Right lobe of liver (tissue), 6 donors: ENCODE results near the gene BID. TPM values are rescaled to one million over a fixed set of nuclear protein-coding genes. Genes with fewer than 3 reads are reported as not detected.

Source experiments
- ATAC-seq, 4 donors: fragments of 200-7000 bp; cut with Tn5 transposase; one replicate each; pipeline ENCODE4 v1.9.1; 2020; ENCODE audit warnings: mild to moderate bottlenecking in 4 of 4, moderate library complexity in 4 of 4
- DNase-seq, 3 donors: peaks; one replicate each; pipeline ENCODE4 v3.0.0-alpha.2; 2020
- H3K27ac ChIP-seq, 3 donors: fragments of 200-600 bp; one replicate each; pipeline ENCODE4 v1.8.0; 2022
- H3K27me3 ChIP-seq, 2 donors: fragments of 200-600 bp; one replicate each; pipeline ENCODE4 v1.8.0; 2022
- H3K36me3 ChIP-seq, 4 donors: fragments of 200-600 bp; sonication (generic) in 1 of 4; one replicate each; pipeline versions ENCODE4 v1.5.1 to v1.8.0; 2017 to 2022; ENCODE audit warnings: control low read depth in 1 of 4
- H3K4me1 ChIP-seq, 4 donors: fragments of 200-600 bp; sonication (generic) in 1 of 4; one replicate each; pipeline versions ENCODE4 v1.5.1 to v1.8.0; 2017 to 2022; ENCODE audit warnings: control low read depth in 1 of 4
- H3K4me3 ChIP-seq, 3 donors: fragments of 200-600 bp; one replicate each; pipeline ENCODE4 v1.8.0; 2022
- H3K9me3 ChIP-seq, 4 donors: fragments of 200-600 bp; sonication (generic) in 1 of 4; one replicate each; pipeline versions ENCODE4 v1.5.1 to v1.8.0; 2017 to 2022; ENCODE audit warnings: control low read depth in 1 of 4
- POLR2A ChIP-seq: fragments of 450-650 bp; IDR thresholded peaks from one replicate; pipeline ENCODE4 v1.6.1; 2017; ENCODE audit warnings: antibody characterized with exemption, mild to moderate bottlenecking
- WGBS: methylation state at CpG from one replicate; pipeline ENCODE4 v1.1.6; 2018; ENCODE audit warnings: low coverage, low lambda C conversion rate; ENCODE audit not compliant: insufficient coverage; ENCODE audit errors: missing lambda C conversion rate; 5-methylcytosine and 5-hydroxymethylcytosine counted together
- intact Hi-C, 2 donors: fragments of 100-400 bp; cut with DNase I; formaldehyde crosslinking; loops; one replicate each; pipeline versions ENCODE4 v1.11.2 to v1.14.1; 2022
- total RNA-seq, 6 experiments: library from RNA; depleted of rRNA in 2 of 6; stranded (reverse); fragments of >200 nt in 2 of 6; fragmentation: NEBNext Ultra II Directional in 3 of 6; extraction: Animal tissue kit (Norgen Biotek cat#: 25700) in 3 of 6; gene quantifications; one replicate each; pipeline versions ENCODE4 v1.1.0 to v1.2.4, GENCODE V29; 2016 to 2023
- TF ChIP-seq, protein P1 (sequence below), 4 donors: fragments of 200-600 bp in 3 of 4; fragments of 450-650 bp in 1 of 4; IDR thresholded peaks; one replicate each; pipeline versions ENCODE4 v1.5.1 to v1.8.0; 2016 to 2022; ENCODE audit warnings: antibody characterized with exemption in 4 of 4, mild to moderate bottlenecking in 2 of 4
- donor health status: DM: no; HTN: yes; CAD: no.
- donor health status: DM: no; HTN: no; CAD: no.
- donor health status: DM: no; HTN: no; CAD: no.
- donor health status: DM: no; HTN: yes; CAD: no.
- donor health status: DM: no; HTN: yes; CAD: no.

The BID gene
- total RNA-seq, 6 experiments from 2014 or later = 30.5 to 57.3 (median 36.2) TPM

DNA sequence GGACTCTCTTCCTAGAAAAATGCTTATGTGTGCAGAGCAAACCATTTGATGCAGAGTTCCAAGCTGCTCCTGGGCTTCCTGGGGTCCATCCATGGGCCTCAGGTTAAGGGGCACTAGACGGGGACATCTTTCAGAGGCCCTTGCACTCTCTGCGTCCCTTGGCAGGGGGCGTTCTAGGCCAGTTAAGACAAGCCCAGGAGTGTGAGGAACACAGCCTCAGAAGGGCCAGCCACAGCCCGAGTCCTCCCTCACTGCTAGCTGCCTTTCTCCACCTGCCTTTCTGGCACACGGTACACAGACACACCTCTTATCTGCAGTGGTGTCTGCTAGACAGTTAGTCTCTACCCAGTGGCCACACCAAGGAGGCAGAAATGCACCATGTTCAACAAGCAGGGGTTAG lies 18.0 kb upstream of the BID start:
- intact Hi-C loops = no loop called here
- no peak for DNase-seq

DNA sequence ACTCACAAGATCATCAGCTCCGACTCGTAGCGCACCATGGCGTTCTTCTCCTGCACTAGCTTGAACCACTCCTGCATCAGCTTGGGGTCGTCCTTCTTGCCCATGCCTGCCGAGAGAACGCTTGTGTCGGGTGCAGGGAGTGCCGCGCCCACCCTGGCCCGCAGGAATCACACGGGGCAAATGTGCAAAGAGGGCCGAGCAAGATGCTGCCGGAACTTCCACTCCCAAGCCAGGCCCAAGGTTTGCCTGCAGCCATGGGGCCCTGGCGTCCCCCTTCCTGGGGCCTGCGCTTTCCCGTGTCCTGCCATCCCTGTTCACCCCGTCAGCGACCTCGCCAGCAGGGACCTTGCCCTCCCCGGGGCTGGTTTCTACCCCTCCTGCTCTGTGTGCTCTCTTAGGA lies 16.9 kb upstream of the BID start:
- Histone ChIP-seq H3K9me3 (no peaks in the 10 kb centered on the region), H3K4me1 (peaks cover 0 to 13% (median 4%) of the 10 kb centered on the region in 4 donors), H3K27ac (no peak overlapping the region), H3K36me3 (peaks cover 0 to 15% (median 3%) of the 10 kb centered on the region in 4 donors), H3K27me3 (no peaks in the 10 kb centered on the region), H3K4me3 (no peak overlapping the region)
- 79% methylated on average over 8 of the region's 21 CpGs for WGBS
- ATAC-seq (no peak), DNase-seq (no peak)
- intact Hi-C loops = no loop called here
- TF ChIP-seq, protein P1, sequence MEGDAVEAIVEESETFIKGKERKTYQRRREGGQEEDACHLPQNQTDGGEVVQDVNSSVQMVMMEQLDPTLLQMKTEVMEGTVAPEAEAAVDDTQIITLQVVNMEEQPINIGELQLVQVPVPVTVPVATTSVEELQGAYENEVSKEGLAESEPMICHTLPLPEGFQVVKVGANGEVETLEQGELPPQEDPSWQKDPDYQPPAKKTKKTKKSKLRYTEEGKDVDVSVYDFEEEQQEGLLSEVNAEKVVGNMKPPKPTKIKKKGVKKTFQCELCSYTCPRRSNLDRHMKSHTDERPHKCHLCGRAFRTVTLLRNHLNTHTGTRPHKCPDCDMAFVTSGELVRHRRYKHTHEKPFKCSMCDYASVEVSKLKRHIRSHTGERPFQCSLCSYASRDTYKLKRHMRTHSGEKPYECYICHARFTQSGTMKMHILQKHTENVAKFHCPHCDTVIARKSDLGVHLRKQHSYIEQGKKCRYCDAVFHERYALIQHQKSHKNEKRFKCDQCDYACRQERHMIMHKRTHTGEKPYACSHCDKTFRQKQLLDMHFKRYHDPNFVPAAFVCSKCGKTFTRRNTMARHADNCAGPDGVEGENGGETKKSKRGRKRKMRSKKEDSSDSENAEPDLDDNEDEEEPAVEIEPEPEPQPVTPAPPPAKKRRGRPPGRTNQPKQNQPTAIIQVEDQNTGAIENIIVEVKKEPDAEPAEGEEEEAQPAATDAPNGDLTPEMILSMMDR (IDR thresholded peaks at IDR 0.05) = no peak
- no peak for TF ChIP-seq POLR2A

More for the DNA sequence above, 18.0 kb upstream of the BID start:
- WGBS = 60% methylated on average over 1 of the region's 5 CpGs
- Histone ChIP-seq H3K27me3 (no peaks in the 10 kb centered on the region), H3K9me3 (no peaks in the 10 kb centered on the region), H3K4me1 (peaks cover 0 to 3% (median 1%) of the 10 kb centered on the region in 4 donors), H3K36me3 (peaks cover 0 to 15% (median 3%) of the 10 kb centered on the region in 4 donors), H3K27ac (no peak overlapping the region), H3K4me3 (no peak overlapping the region)
- no peak for ATAC-seq
- TF ChIP-seq POLR2A = no peak
- TF ChIP-seq, protein P1 (IDR thresholded peaks at IDR 0.05) = no peak

DNA sequence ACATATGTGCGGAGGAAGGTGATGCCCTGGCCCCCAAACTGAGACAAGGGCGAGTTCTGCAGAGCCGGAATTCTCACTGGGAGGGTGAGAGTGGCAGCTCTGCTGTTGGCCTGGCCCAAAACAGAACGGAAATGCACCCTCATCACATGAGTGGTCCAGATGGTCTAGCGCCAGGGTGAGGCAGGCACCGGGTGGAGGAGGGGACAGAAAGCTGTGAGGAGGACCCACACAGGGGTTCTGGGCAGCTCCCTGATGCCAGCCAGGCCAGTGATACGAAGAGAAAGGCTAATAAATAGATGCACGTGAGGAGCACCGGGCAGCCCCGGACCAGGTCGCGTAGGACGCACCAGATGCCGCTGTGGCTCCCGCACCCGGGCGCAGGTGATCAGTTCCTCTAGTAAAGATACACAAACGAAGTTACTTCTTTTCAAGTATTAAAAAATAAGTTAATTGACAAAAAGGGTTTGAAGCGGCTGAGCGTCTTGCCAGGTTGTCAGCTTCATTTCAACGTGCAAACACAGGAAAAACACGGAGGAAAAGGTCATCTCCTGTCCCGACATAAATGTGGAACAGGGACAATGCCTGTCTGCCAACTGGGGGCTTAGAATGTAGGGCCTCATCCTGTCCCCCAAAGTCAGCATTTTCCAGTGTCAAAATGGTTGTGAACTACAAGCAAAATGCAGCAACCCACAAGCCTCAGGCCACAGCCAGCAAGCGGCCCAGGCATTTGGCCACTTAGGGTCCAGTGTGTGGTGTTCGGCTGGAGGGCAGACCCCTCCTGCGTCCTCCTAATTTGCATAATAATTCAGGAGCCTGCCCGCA lies 15.3 kb upstream of the BID start:
- TF ChIP-seq, protein P1 (IDR thresholded peaks at IDR 0.05) = no peak

DNA sequence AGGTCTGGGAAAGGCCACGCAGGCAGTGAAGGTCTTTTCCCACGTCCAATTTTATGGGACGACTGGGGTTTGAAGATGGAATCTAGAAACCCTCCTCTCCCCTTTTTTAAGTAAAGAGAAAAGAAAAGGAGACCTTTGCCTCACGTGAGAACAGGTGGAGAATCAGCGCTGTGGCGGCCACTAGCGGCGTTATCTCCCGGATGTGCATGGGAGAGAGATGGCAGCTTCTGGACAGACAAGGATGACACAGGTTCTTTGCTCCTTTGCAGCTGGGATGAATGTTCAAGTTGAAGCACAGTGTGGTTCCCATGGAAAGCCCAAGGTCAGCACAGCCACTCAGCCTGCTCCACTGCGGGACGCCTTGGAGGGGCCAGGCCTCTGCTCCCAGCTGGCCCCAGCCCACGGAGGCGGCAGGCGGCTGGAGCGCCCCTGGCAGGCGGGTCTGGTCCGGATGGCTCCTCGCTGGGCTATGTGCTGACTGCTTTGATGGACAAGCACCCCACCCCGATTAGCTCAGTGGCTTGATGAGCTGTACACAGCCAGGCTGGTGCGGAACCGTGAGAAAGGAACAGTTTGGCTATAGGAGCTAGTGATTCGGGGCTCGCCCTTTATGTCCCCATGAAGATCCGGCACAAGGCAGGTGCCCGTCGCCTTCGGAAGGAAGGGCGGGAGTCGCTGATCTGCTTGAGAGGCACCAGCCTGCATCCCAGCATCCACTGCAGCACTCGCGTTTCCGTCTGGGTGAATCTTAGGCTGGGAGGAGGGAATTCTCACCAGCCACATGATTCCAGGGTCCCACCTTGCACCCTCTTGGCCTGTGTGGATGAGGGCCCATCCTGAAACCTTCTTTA lies 14.5 kb upstream of the BID start:
- H3K27me3 ChIP-seq = no peaks in the 10 kb centered on the region
- intact Hi-C loops = loop anchor here in 1 of 2 donors (5.0 kb wide), 1 partner anchor 46 kb away; no protein-coding TSS in a partner anchor
- DNase-seq = no peak
- ATAC-seq = no peak
- H3K27ac ChIP-seq = no peak overlapping the region
- H3K4me3 ChIP-seq = no peak overlapping the region
- H3K36me3 ChIP-seq = peaks cover 0 to 15% (median 3%) of the 10 kb centered on the region in 4 donors
- WGBS = 77% methylated on average over 13 of the region's 32 CpGs
- no peaks in the 10 kb centered on the region for H3K9me3 ChIP-seq
- peaks cover 0 to 14% (median 4%) of the 10 kb centered on the region in 4 donors for H3K4me1 ChIP-seq
- TF ChIP-seq, protein P1 (IDR thresholded peaks at IDR 0.05) = no peak
- TF ChIP-seq POLR2A = no peak

More for the DNA sequence above, 15.3 kb upstream of the BID start:
- H3K27ac ChIP-seq = no peak overlapping the region
- H3K9me3 ChIP-seq = no peaks in the 10 kb centered on the region
- peaks cover 0 to 15% (median 3%) of the 10 kb centered on the region in 4 donors for H3K36me3 ChIP-seq
- H3K27me3 ChIP-seq = no peaks in the 10 kb centered on the region
- 80% methylated on average over 19 of the region's 27 CpGs for WGBS
- intact Hi-C loops = loop anchor here in 1 of 2 donors (5.0 kb wide), 1 partner anchor 47 kb away; no protein-coding TSS in a partner anchor
- no peak for DNase-seq
- H3K4me3 ChIP-seq = no peak overlapping the region
- peaks cover 0 to 14% (median 4%) of the 10 kb centered on the region in 4 donors for H3K4me1 ChIP-seq
- ATAC-seq = no peak
